Upper lobe of left lung (tissue), 4 donors: ENCODE measurements around the gene MICAL2.

ENCODE experiments used
- POLR2A ChIP-seq, 4 donors: fragments of 450-650 bp; IDR thresholded peaks; one replicate each; pipeline ENCODE4 v1.5.1; 2016 to 2017; ENCODE audit warnings: antibody characterized with exemption in 4 of 4, mild to moderate bottlenecking in 2 of 4
- POLR2AphosphoS5 ChIP-seq, 2 donors: sonication (generic); formaldehyde crosslinking; IDR thresholded peaks; one replicate each; pipeline ENCODE4 v1.5.1; 2017; ENCODE audit warnings: antibody characterized with exemption in 2 of 2
- TF ChIP-seq, protein P1 (sequence below), 6 experiments: fragments of 450-650 bp in 4 of 6; fragments of 200-600 bp in 2 of 6; sonication (generic) in 2 of 6; IDR thresholded peaks; one replicate each; pipeline ENCODE4 v1.5.1; 2016 to 2019; ENCODE audit warnings: antibody characterized with exemption in 6 of 6

DNA sequence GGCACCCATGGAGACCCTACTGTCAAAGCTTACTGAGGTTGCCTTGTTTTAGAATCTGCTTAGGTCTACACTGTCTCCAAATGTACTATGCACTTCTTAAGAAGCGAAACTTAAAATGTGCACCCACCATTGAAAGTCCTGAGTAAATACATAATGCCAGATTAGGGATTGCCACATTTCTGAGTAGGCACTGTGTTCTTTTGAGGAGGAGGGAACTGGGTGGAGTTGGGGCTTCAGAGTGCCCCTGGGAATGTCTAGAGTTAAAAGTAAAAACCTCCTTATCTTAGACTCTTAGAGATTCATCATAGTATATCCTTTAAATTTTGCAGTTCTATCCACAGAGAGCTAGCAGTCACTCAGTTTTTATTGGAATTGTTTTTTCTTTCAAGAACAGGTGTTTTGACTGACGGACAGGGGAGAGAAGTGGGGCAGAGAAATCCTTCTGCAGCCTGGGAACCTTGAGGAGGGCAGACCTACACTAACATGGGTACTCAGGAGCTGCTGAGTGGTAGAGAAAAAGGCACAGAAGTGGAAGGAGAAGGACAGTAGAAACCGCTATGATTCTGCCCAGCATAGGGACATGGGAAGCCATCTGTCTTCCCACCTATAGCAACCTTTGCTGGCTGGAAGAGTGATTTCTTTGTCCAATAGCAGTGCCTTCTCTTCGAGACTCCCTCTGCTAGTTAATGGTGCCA, 33.4 kb upstream of the MICAL2 start:
- TF ChIP-seq, protein P1, sequence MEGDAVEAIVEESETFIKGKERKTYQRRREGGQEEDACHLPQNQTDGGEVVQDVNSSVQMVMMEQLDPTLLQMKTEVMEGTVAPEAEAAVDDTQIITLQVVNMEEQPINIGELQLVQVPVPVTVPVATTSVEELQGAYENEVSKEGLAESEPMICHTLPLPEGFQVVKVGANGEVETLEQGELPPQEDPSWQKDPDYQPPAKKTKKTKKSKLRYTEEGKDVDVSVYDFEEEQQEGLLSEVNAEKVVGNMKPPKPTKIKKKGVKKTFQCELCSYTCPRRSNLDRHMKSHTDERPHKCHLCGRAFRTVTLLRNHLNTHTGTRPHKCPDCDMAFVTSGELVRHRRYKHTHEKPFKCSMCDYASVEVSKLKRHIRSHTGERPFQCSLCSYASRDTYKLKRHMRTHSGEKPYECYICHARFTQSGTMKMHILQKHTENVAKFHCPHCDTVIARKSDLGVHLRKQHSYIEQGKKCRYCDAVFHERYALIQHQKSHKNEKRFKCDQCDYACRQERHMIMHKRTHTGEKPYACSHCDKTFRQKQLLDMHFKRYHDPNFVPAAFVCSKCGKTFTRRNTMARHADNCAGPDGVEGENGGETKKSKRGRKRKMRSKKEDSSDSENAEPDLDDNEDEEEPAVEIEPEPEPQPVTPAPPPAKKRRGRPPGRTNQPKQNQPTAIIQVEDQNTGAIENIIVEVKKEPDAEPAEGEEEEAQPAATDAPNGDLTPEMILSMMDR (IDR thresholded peaks at IDR 0.05) = no peak
- TF ChIP-seq POLR2A (IDR thresholded peaks at IDR 0.05) (no peak), POLR2AphosphoS5 (IDR thresholded peaks at IDR 0.05) (no peak)
